B cell (primary cell): Measurements from ENCODE around the gene ZBED1. TPM values are rescaled to one million over a fixed set of nuclear protein-coding genes. Genes with fewer than 3 reads are reported as not detected.

Experiments
- ATAC-seq: fragments of 200-7000 bp; cut with Tn5 transposase; one replicate; pipeline ENCODE4 v1.10.0; 2021; ENCODE audit warnings: low read depth, mild to moderate bottlenecking, moderate number of reproducible peaks, moderate library complexity
- CTCF ChIA-PET: fragments of 350-600 bp; sonication (Branson Sonifier 250); formaldehyde crosslinking; loops from one replicate; lab custom pipeline; 2021; ENCODE audit warnings: antibody characterized with exemption, inconsistent platforms; lab: Charles Lee
- POLR2A ChIA-PET: fragments of 350-600 bp; sonication (Branson Sonifier 250); formaldehyde crosslinking; loops from one replicate; lab custom pipeline; 2021; ENCODE audit warnings: antibody characterized with exemption; lab: Charles Lee
- DNase-seq: peaks from one replicate; pipeline ENCODE4 v3.0.0; 2013
- H2AFZ ChIP-seq: 2 replicates; pipeline ENCODE4 v1.6.1; 2012; ENCODE audit warnings: mild to moderate bottlenecking, low read depth, low read length; ENCODE audit not compliant: insufficient read depth, poor library complexity, severe bottlenecking
- H3K27ac ChIP-seq, 2 donors: 1 replicate in 1 of 2; 2 replicates in 1 of 2; pipeline ENCODE4 v1.5.1; 2012 to 2013; ENCODE audit warnings: low read length in 2 of 2, mild to moderate bottlenecking in 2 of 2, moderate library complexity in 1 of 2
- H3K27me3 ChIP-seq, 4 experiments: fragments of 200-600 bp in 1 of 4; sonication (generic) in 1 of 4; replicated peaks in 1 of 4; 1 replicate in 2 of 4; 2 replicates in 2 of 4; pipeline versions ENCODE4 v1.6.1 to v1.7.0; 2013 to 2016; ENCODE audit warnings: low read length in 3 of 4, mild to moderate bottlenecking in 2 of 4, mixed read lengths in 1 of 4, moderate library complexity in 1 of 4; ENCODE audit not compliant: insufficient read depth in 4 of 4, control insufficient read depth in 3 of 4; ENCODE audit errors: control extremely low read depth in 1 of 4
- H3K36me3 ChIP-seq, 2 experiments: replicated peaks in 1 of 2; 1 replicate in 1 of 2; 2 replicates in 1 of 2; pipeline versions ENCODE4 v1.6.1 to v1.7.1; 2013; ENCODE audit warnings: low read length in 1 of 2; ENCODE audit not compliant: insufficient read depth in 2 of 2, control insufficient read depth in 1 of 2; ENCODE audit errors: control extremely low read depth in 1 of 2, extremely low read depth in 1 of 2
- H3K4me1 ChIP-seq, 2 donors: fragments of 200-600 bp in 1 of 2; sonication (generic) in 1 of 2; 1 replicate in 1 of 2; 2 replicates in 1 of 2; pipeline versions ENCODE4 v1.5.1 to v1.6.1; 2013 to 2017; ENCODE audit warnings: low read length in 2 of 2; ENCODE audit not compliant: control insufficient read depth in 2 of 2, insufficient read depth in 2 of 2
- H3K4me2 ChIP-seq: replicated peaks from 2 replicates; pipeline ENCODE3; 2012; ENCODE audit warnings: mild to moderate bottlenecking, low read depth, low read length; ENCODE audit not compliant: poor library complexity, severe bottlenecking
- H3K4me3 ChIP-seq, 5 experiments: fragments of 200-600 bp in 1 of 5; sonication (generic) in 1 of 5; 1 replicate in 3 of 5; 2 replicates in 2 of 5; pipeline versions ENCODE4 v1.5.1 to v1.7.0; 2011 to 2016; ENCODE audit warnings: low read length in 4 of 5, mild to moderate bottlenecking in 4 of 5, low read depth in 2 of 5, control low read depth in 1 of 5, moderate library complexity in 1 of 5; ENCODE audit not compliant: insufficient read depth in 1 of 5; ENCODE audit errors: control extremely low read depth in 1 of 5, extremely low read depth in 1 of 5
- H3K79me2 ChIP-seq: fragments of 200-600 bp; sonication (generic); one replicate; pipeline ENCODE4 v1.6.0; 2016; ENCODE audit warnings: low read length; ENCODE audit not compliant: control insufficient read depth, insufficient read depth
- H3K9ac ChIP-seq: fragments of 200-600 bp; sonication (generic); 2 replicates; pipeline ENCODE4 v1.6.1; 2017; ENCODE audit warnings: mild to moderate bottlenecking, low read length, moderate library complexity
- H3K9me3 ChIP-seq, 3 donors: one replicate each; pipeline versions ENCODE4 v1.6.1 to v1.7.1; 2013; ENCODE audit warnings: low read length in 2 of 3; ENCODE audit not compliant: control insufficient read depth in 2 of 3, insufficient read depth in 1 of 3; ENCODE audit errors: control extremely low read depth in 1 of 3
- H4K20me1 ChIP-seq: 2 replicates; pipeline ENCODE4 v1.6.0; 2012; ENCODE audit warnings: mild to moderate bottlenecking, low read length; ENCODE audit not compliant: insufficient read depth, control insufficient read depth, poor library complexity, severe bottlenecking
- H3K27ac Mint-ChIP-seq: one replicate; pipeline ENCODE4 v1.8.0; 2021; ENCODE audit warnings: mixed read lengths
- H3K27me3 Mint-ChIP-seq: one replicate; pipeline ENCODE4 v1.8.0; 2021; ENCODE audit warnings: mixed read lengths
- H3K4me1 Mint-ChIP-seq: one replicate; pipeline ENCODE4 v1.8.0; 2021; ENCODE audit warnings: mixed read lengths
- H3K4me3 Mint-ChIP-seq: one replicate; pipeline ENCODE4 v1.8.0; 2021; ENCODE audit warnings: mixed read lengths
- H3K9me3 Mint-ChIP-seq: one replicate; pipeline ENCODE4 v1.8.0; 2022; ENCODE audit warnings: mixed read lengths; ENCODE audit not compliant: insufficient read depth
- EZH2 ChIP-seq: IDR thresholded peaks from 2 replicates; pipeline ENCODE4 v1.6.1; 2012; ENCODE audit warnings: borderline replicate concordance, low read depth, mild to moderate bottlenecking, moderate library complexity, low read length; ENCODE audit not compliant: insufficient read depth, poor library complexity, severe bottlenecking
- WGBS: methylation state at CpG from one replicate; pipeline ENCODE4 v1.1.5; 2013; ENCODE audit warnings: missing lambda C conversion rate; ENCODE audit not compliant: insufficient coverage; 5-methylcytosine and 5-hydroxymethylcytosine counted together
- intact Hi-C: fragments of 100-400 bp; cut with micrococcal nuclease; formaldehyde crosslinking; loops from one replicate; pipeline ENCODE4 v1.10.0; 2022
- polyA plus RNA-seq: library from polyadenylated mRNA; depleted of rRNA; stranded (reverse); fragments of >200 nt; gene quantifications from 2 replicates; pipeline ENCODE4 v1.2.3, GENCODE V29; 2012
- total RNA-seq, 2 donors: library from RNA; stranded (reverse); fragments of 120-200 nt in 1 of 2; gene quantifications; 1 replicate in 1 of 2; 2 replicates in 1 of 2; pipeline versions ENCODE4 v1.2.3 to v1.2.4, GENCODE V29; 2013 to 2022
- TF ChIP-seq, protein P1 (sequence below): fragments of 200-600 bp; IDR thresholded peaks from one replicate; pipeline ENCODE4 v1.8.0; 2022; ENCODE audit warnings: antibody characterized with exemption, mild to moderate bottlenecking

ZBED1 gene
- total and polyA plus RNA-seq, 2 donors (not counting 1 experiment from before 2014, with no cell fraction given), result 20.3 to 44.7 TPM

DNA sequence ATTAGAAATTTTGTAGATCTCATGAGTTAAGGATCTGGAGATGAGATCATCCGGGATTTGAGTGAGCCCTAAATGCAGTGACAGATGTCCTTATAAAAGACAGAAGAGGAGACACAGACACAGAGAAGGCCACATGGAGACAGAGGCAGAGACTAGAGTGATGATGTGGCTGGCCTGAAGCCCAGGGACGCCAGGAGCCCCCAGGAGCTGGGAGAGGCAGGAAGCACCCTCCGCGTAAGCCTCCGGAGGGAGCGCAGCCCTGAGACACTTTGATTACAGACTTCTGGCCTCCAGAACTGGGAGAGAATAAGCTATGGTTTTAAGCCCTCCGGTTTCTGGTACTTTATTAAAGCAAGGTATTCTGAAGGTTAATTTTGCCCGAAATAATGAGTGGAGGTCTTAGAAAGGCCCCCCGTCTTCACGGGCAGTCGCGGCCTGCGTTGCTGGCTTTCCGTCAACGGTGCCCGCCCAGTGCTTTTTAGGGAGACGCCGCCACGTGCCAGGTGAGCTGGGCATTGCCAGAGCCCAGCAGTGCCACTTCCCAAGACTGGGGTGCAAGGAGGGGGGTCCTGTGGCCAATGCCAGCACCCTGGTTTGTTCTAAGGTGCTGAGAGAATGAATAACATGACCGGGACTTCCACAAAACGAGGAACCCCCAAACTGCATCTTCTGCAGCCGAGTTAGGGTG is 8.1 kb downstream of the ZBED1 start:
- H3K4me1 Mint-ChIP-seq, result peaks cover 26% of the 10 kb centered on the region
- ATAC-seq (no peak), DNase-seq (no peak)
- no peak overlapping the region for H3K4me2 ChIP-seq
- peaks cover 34% of the 10 kb centered on the region for H4K20me1 ChIP-seq
- peaks cover 9 to 21% of the 10 kb centered on the region in 2 donors for H3K4me1 ChIP-seq
- no peak overlapping the region for H3K4me3 ChIP-seq
- intact Hi-C loops, result no loop called here
- no peak overlapping the region for H2AFZ ChIP-seq
- no peaks in the 10 kb centered on the region for H3K9me3 ChIP-seq
- no peaks in the 10 kb centered on the region for H3K27me3 Mint-ChIP-seq
- POLR2A ChIA-PET, result no interaction called here
- no peak overlapping the region for H3K27ac ChIP-seq
- H3K4me3 Mint-ChIP-seq, result no peak overlapping the region
- no peaks in the 10 kb centered on the region for H3K27me3 ChIP-seq
- H3K27ac Mint-ChIP-seq, result no peak overlapping the region
- H3K9ac ChIP-seq, result no peak overlapping the region
- CTCF ChIA-PET, result no interaction called here
- H3K36me3 ChIP-seq, result peaks cover 4 to 39% of the 10 kb centered on the region in 2 experiments
- H3K9me3 Mint-ChIP-seq, result no peaks in the 10 kb centered on the region
- peaks cover 59% of the 10 kb centered on the region for H3K79me2 ChIP-seq
- TF ChIP-seq, protein P1, sequence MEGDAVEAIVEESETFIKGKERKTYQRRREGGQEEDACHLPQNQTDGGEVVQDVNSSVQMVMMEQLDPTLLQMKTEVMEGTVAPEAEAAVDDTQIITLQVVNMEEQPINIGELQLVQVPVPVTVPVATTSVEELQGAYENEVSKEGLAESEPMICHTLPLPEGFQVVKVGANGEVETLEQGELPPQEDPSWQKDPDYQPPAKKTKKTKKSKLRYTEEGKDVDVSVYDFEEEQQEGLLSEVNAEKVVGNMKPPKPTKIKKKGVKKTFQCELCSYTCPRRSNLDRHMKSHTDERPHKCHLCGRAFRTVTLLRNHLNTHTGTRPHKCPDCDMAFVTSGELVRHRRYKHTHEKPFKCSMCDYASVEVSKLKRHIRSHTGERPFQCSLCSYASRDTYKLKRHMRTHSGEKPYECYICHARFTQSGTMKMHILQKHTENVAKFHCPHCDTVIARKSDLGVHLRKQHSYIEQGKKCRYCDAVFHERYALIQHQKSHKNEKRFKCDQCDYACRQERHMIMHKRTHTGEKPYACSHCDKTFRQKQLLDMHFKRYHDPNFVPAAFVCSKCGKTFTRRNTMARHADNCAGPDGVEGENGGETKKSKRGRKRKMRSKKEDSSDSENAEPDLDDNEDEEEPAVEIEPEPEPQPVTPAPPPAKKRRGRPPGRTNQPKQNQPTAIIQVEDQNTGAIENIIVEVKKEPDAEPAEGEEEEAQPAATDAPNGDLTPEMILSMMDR, result no peak
- TF ChIP-seq EZH2, result no peak
- WGBS, result 99% methylated on average over 21 of the region's 22 CpGs

DNA sequence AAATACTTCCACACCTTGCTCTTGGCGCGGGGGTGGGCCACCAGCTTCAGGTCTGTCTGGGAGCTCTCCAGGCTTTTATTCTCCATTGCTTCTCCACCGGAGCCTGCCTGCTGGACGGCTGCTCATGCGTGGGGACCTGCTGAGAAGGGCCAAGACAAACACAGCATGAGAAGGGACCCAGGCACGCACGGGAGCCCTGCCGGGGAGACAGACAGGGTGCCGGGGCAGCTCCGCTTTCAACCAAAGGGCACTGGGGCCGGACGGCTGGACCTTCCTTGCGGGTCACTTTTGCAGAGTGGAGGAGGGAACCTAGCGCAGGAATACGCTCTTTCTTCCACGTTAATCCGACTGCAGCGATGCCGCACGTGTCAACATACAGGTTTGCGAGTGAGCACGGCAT is 10.1 kb downstream of the ZBED1 start:
- no peak overlapping the region for H3K27ac Mint-ChIP-seq
- no peak for ATAC-seq
- no peak overlapping the region for H3K4me3 Mint-ChIP-seq
- H3K9me3 ChIP-seq, result no peaks in the 10 kb centered on the region
- no peak overlapping the region for H3K27ac ChIP-seq
- POLR2A ChIA-PET, result no interaction called here
- H3K9me3 Mint-ChIP-seq, result no peaks in the 10 kb centered on the region
- peaks cover 52% of the 10 kb centered on the region for H3K79me2 ChIP-seq
- no peak for DNase-seq
- peaks cover 45% of the 10 kb centered on the region for H4K20me1 ChIP-seq
- H3K4me1 Mint-ChIP-seq, result peaks cover 19% of the 10 kb centered on the region
- TF ChIP-seq EZH2, result no peak
- TF ChIP-seq, protein P1, result no peak
- intact Hi-C loops, result no loop called here
- peaks cover 5 to 13% of the 10 kb centered on the region in 2 donors for H3K4me1 ChIP-seq
- no peaks in the 10 kb centered on the region for H3K27me3 ChIP-seq
- no peak overlapping the region for H3K4me2 ChIP-seq
- CTCF ChIA-PET, result no interaction called here
- no peak overlapping the region for H2AFZ ChIP-seq
- no peak overlapping the region for H3K9ac ChIP-seq
- H3K4me3 ChIP-seq, result no peak overlapping the region
- H3K27me3 Mint-ChIP-seq, result no peaks in the 10 kb centered on the region
- WGBS, result 98% methylated on average over 22 of the region's 22 CpGs
- peaks cover 5 to 47% of the 10 kb centered on the region in 2 experiments for H3K36me3 ChIP-seq
